Neutrophil (primary cell): ENCODE measurements around the gene SUCLA2.

ENCODE experiments used
- H3K27ac ChIP-seq: fragments of 200-600 bp; sonication (generic); 2 replicates; pipeline ENCODE4 v1.5.1; 2016; ENCODE audit warnings: mild to moderate bottlenecking, moderate library complexity
- H3K27me3 ChIP-seq: fragments of 200-600 bp; sonication (generic); 2 replicates; pipeline ENCODE4 v1.6.0; 2016; ENCODE audit warnings: mild to moderate bottlenecking
- H3K36me3 ChIP-seq: fragments of 200-600 bp; sonication (generic); 2 replicates; pipeline ENCODE4 v1.5.1; 2017
- H3K4me1 ChIP-seq, 2 experiments: fragments of 200-600 bp in 1 of 2; sonication (generic) in 1 of 2; 1 replicate in 1 of 2; 2 replicates in 1 of 2; pipeline versions ENCODE4 v1.5.1 to v1.6.1; 2013 to 2016; ENCODE audit warnings: low read depth in 1 of 2, low read length in 1 of 2, mild to moderate bottlenecking in 1 of 2, moderate library complexity in 1 of 2; ENCODE audit not compliant: control insufficient read depth in 1 of 2, insufficient read depth in 1 of 2
- H3K4me3 ChIP-seq, 2 experiments: fragments of 200-600 bp in 1 of 2; sonication (generic) in 1 of 2; 1 replicate in 1 of 2; 2 replicates in 1 of 2; pipeline ENCODE4 v1.5.1; 2013 to 2016; ENCODE audit warnings: low read depth in 1 of 2, low read length in 1 of 2, mild to moderate bottlenecking in 1 of 2, moderate library complexity in 1 of 2
- H3K9me3 ChIP-seq: fragments of 200-600 bp; sonication (generic); 2 replicates; pipeline ENCODE4 v1.5.1; 2016
- CTCF ChIP-seq: fragments of 200-600 bp; sonication (generic); IDR thresholded peaks from 2 replicates; pipeline ENCODE4 v1.5.1; 2016; ENCODE audit warnings: antibody characterized with exemption

The SUCLA2 gene

GRCh38 chr13:47991859-47992258 lies 9.2 kb downstream of the SUCLA2 start:
- H3K27ac ChIP-seq, result no peak overlapping the region
- no peak for TF ChIP-seq CTCF
- no peaks in the 10 kb centered on the region for H3K27me3 ChIP-seq
- H3K36me3 ChIP-seq, result peaks cover 22% of the 10 kb centered on the region
- H3K4me1 ChIP-seq, result no peaks in the 10 kb centered on the region
- no peak overlapping the region for H3K4me3 ChIP-seq
- H3K9me3 ChIP-seq, result no peaks in the 10 kb centered on the region

GRCh38 chr13:47990920-47991466 lies 10.1 kb downstream of the SUCLA2 start:
- Histone ChIP-seq H3K36me3 (peaks cover 25% of the 10 kb centered on the region), H3K27ac (no peak overlapping the region), H3K27me3 (no peaks in the 10 kb centered on the region), H3K9me3 (no peaks in the 10 kb centered on the region), H3K4me1 (no peaks in the 10 kb centered on the region), H3K4me3 (no peak overlapping the region)
- no peak for TF ChIP-seq CTCF

- Histone ChIP-seq H3K36me3 (peaks cover 28% of the 10 kb centered on the region), H3K27me3 (no peaks in the 10 kb centered on the region)
- TF ChIP-seq CTCF, result no peak
Observed at GRCh38 chr13:47990427-47990826, 10.6 kb downstream of the SUCLA2 start.

GRCh38 chr13:47983070-47983469 lies 18.0 kb downstream of the SUCLA2 start:
- Histone ChIP-seq H3K9me3 (no peaks in the 10 kb centered on the region), H3K36me3 (peaks cover 16% of the 10 kb centered on the region), H3K27ac (no peak overlapping the region), H3K27me3 (no peaks in the 10 kb centered on the region), H3K4me1 (no peaks in the 10 kb centered on the region), H3K4me3 (no peak overlapping the region)
- TF ChIP-seq CTCF, result no peak

More at GRCh38 chr13:47990427-47990826, 10.6 kb downstream of the SUCLA2 start:
- Histone ChIP-seq H3K9me3 (no peaks in the 10 kb centered on the region), H3K4me3 (no peak overlapping the region), H3K27ac (no peak overlapping the region), H3K4me1 (no peaks in the 10 kb centered on the region)

GRCh38 chr13:47976325-47976724 lies 24.7 kb downstream of the SUCLA2 start:
- no peaks in the 10 kb centered on the region for H3K27me3 ChIP-seq
- H3K4me3 ChIP-seq, result no peak overlapping the region
- no peaks in the 10 kb centered on the region for H3K4me1 ChIP-seq
- no peaks in the 10 kb centered on the region for H3K9me3 ChIP-seq
- H3K27ac ChIP-seq, result no peak overlapping the region
- peaks cover 14% of the 10 kb centered on the region for H3K36me3 ChIP-seq
- TF ChIP-seq CTCF, result no peak

GRCh38 chr13:47964863-47965262 lies 36.2 kb downstream of the SUCLA2 start:
- Histone ChIP-seq H3K27me3 (no peaks in the 10 kb centered on the region), H3K4me3 (no peak overlapping the region), H3K9me3 (no peaks in the 10 kb centered on the region), H3K4me1 (no peaks in the 10 kb centered on the region), H3K27ac (no peak overlapping the region), H3K36me3 (peaks cover 30% of the 10 kb centered on the region)
- TF ChIP-seq CTCF, result no peak
